Measurements from ENCODE around the gene NYAP2. TPM values are rescaled to one million over a fixed set of nuclear protein-coding genes. Genes with fewer than 3 reads are reported as not detected.
A peak's percentile ranks its signal among the peaks of the same experiment; 100 is the strongest.

The NYAP2 gene
- total RNA-seq, 1 donor from 2014 or later, result not detected

GRCh38 chr2:225668606-225669266 lies 269.2 kb downstream of the NYAP2 start:
- ATAC-seq, result peak; percentile 58
- DNase-seq, result no peak
- intact Hi-C loops (cut with micrococcal nuclease), result loop anchor here (2.0 to 5.0 kb wide), 2 partner anchors 1134 to 1319 kb away; no protein-coding TSS in a partner anchor

- ATAC-seq, result no peak
- intact Hi-C loops (cut with micrococcal nuclease), result no loop called here
- no peak for DNase-seq
These were observed 270.8 kb downstream of the NYAP2 start for GRCh38 chr2:225670111-225670974.

GRCh38 chr2:225678792-225679191 lies 279.3 kb downstream of the NYAP2 start:
- intact Hi-C loops (cut with micrococcal nuclease), result no loop called here
- ATAC-seq, result no peak

GRCh38 chr2:225683258-225683657 lies 283.7 kb downstream of the NYAP2 start:
- no peak for ATAC-seq
- no peak for DNase-seq
- intact Hi-C loops (cut with micrococcal nuclease), result no loop called here

More at GRCh38 chr2:225678792-225679191, 279.3 kb downstream of the NYAP2 start:
- DNase-seq, result no peak

GRCh38 chr2:225690153-225690552 lies 290.6 kb downstream of the NYAP2 start:
- ATAC-seq, result no peak
- intact Hi-C loops (cut with micrococcal nuclease), result no loop called here
- no peak for DNase-seq

GRCh38 chr2:225691711-225692110 lies 292.2 kb downstream of the NYAP2 start:
- intact Hi-C loops (cut with micrococcal nuclease), result no loop called here
- ATAC-seq (no peak), DNase-seq (no peak)

GRCh38 chr2:225693259-225693658 lies 293.7 kb downstream of the NYAP2 start:
- intact Hi-C loops (cut with micrococcal nuclease), result no loop called here
- ATAC-seq, result no peak
- no peak for DNase-seq

GRCh38 chr2:225694664-225695063 lies 295.2 kb downstream of the NYAP2 start:
- intact Hi-C loops (cut with micrococcal nuclease), result no loop called here
- no peak for DNase-seq
- ATAC-seq, result no peak

GRCh38 chr2:225697936-225698335 lies 298.4 kb downstream of the NYAP2 start:
- intact Hi-C loops (cut with micrococcal nuclease), result no loop called here
- DNase-seq (no peak), ATAC-seq (no peak)

Data from left ventricle myocardium superior (tissue), 1 donor.